H1 (cell line): ENCODE data around the gene IL7R.

ENCODE experiments used
- CTCF ChIP-seq, 3 experiments: IDR thresholded peaks; 1 replicate in 2 of 3; 2 replicates in 1 of 3; pipeline versions ENCODE4 v1.5.1 to v1.6.1; 2011; ENCODE audit warnings: low read length in 3 of 3, mild to moderate bottlenecking in 3 of 3, inconsistent platforms in 2 of 3, low read depth in 1 of 3, moderate library complexity in 1 of 3; ENCODE audit not compliant: insufficient read depth in 1 of 3; ENCODE audit errors: control extremely low read depth in 1 of 3
- MAX ChIP-seq: IDR thresholded peaks from 2 replicates; pipeline ENCODE4 v1.6.1; 2012; ENCODE audit warnings: inconsistent platforms
- NRF1 ChIP-seq: IDR thresholded peaks from 2 replicates; pipeline ENCODE4 v1.6.1; 2011; ENCODE audit warnings: mild to moderate bottlenecking, low read depth, low read length, improper control_type of control experiment
- POLR2A ChIP-seq, 2 experiments: IDR thresholded peaks; 1 replicate in 1 of 2; 2 replicates in 1 of 2; pipeline ENCODE4 v1.6.1; 2011; ENCODE audit warnings: low read depth in 2 of 2, low read length in 2 of 2, mild to moderate bottlenecking in 2 of 2; ENCODE audit errors: control extremely low read depth in 1 of 2
- POLR2AphosphoS5 ChIP-seq: IDR thresholded peaks from 2 replicates; pipeline ENCODE4 v1.6.1; 2011; ENCODE audit warnings: low read depth, low read length
- RFX5 ChIP-seq: IDR thresholded peaks from 2 replicates; pipeline ENCODE4 v1.6.1; 2011; ENCODE audit warnings: low read depth, low read length, improper control_type of control experiment, borderline replicate concordance
- RNF2 ChIP-seq: fragments of 200-900, 300-1000 bp; sonication (generic); IDR thresholded peaks from 2 replicates; pipeline ENCODE4 v1.7.1; 2016; ENCODE audit warnings: borderline replicate concordance, low read depth, mild to moderate bottlenecking, antibody characterized with exemption, low read length; ENCODE audit not compliant: poor library complexity, severe bottlenecking; ENCODE audit errors: missing control alignments
- RXRA ChIP-seq: IDR thresholded peaks from 2 replicates; pipeline ENCODE4 v1.6.1; 2011; ENCODE audit warnings: low read depth, mild to moderate bottlenecking, low read length, moderate library complexity; ENCODE audit not compliant: insufficient read depth
- SIRT6 ChIP-seq: IDR thresholded peaks from one replicate; pipeline ENCODE4 v1.7.1; 2012; ENCODE audit warnings: low read length, inconsistent platforms
- YY1 ChIP-seq: IDR thresholded peaks from 2 replicates; pipeline ENCODE4 v1.6.1; 2011; ENCODE audit warnings: low read depth, mild to moderate bottlenecking, low read length

- TF ChIP-seq YY1 (no peak), RFX5 (no peak), POLR2AphosphoS5 (no peak), SIRT6 (no peak), RNF2 (no peak), CTCF (IDR thresholded peaks at IDR 0.05; ENCODE audit: control extremely low read depth in 1 of 3, insufficient read depth in 1 of 3, low read depth in 1 of 3, low read length in 3 of 3) (no peak), RXRA (no peak), MAX (no peak), NRF1 (no peak), POLR2A (IDR thresholded peaks at IDR 0.05; ENCODE audit: control extremely low read depth in 1 of 2, low read depth in 2 of 2, low read length in 2 of 2) (no peak)
Observed at GRCh38 chr5:35853631-35854030, 3.1 kb upstream of the IL7R start.
